Stimulated activated CD4-positive, alpha-beta T cell treated with anti-CD3 and anti-CD28 coated beads, Interleukin-2, amount 100 ng/mL, for 4 hours (primary cell): Measurements from ENCODE around the gene SYMPK.

Experiments used
- DNase-seq: peaks from one replicate; pipeline ENCODE4 v3.0.0-alpha.2; 2020; ENCODE audit warnings: low read depth

Gene SYMPK

GRCh38 chr19:45781214-45782161 is 81.5 kb downstream of the SYMPK start:
- DNase-seq = no peak

DNA sequence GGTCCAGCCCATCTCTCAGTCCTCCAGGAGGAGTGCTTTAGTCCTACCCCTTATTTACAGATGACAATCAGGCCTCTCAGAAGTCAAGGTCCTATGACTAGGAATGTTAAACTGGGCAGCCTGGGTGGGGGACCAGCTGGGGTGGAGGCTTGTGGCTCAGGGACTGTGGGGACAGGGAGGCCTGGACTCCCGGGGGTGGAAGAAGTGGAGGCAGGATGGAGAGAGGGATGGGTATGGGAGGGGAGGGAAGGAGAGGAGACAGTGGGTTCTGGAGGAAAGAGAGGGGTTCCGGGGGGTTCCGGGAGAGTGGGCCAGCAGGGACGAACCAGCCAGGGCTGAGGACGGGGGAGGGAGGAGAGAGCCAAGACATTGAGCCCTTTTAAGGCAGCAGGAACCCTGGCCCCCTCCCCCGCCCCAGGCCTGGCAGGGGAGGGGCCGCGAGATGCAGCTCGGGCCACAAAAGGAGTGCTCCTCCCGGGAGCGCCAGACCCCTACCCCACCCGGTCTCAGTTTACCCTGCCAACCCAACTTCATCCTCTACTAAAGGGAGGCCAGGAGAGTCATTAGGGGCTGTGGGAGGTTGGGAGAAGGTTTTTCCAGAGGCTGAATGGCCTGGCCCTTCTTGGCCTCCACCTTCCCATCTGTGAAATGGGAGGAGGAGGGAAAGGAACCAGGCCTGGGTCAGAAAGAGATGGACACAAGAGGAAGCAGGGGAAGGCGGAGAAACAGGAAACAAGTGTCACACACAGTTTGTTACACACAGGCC is 82.3 kb downstream of the SYMPK start:
- DNase-seq = no peak

GRCh38 chr19:45780146-45780447 is 82.8 kb downstream of the SYMPK start:
- DNase-seq = no peak

DNA sequence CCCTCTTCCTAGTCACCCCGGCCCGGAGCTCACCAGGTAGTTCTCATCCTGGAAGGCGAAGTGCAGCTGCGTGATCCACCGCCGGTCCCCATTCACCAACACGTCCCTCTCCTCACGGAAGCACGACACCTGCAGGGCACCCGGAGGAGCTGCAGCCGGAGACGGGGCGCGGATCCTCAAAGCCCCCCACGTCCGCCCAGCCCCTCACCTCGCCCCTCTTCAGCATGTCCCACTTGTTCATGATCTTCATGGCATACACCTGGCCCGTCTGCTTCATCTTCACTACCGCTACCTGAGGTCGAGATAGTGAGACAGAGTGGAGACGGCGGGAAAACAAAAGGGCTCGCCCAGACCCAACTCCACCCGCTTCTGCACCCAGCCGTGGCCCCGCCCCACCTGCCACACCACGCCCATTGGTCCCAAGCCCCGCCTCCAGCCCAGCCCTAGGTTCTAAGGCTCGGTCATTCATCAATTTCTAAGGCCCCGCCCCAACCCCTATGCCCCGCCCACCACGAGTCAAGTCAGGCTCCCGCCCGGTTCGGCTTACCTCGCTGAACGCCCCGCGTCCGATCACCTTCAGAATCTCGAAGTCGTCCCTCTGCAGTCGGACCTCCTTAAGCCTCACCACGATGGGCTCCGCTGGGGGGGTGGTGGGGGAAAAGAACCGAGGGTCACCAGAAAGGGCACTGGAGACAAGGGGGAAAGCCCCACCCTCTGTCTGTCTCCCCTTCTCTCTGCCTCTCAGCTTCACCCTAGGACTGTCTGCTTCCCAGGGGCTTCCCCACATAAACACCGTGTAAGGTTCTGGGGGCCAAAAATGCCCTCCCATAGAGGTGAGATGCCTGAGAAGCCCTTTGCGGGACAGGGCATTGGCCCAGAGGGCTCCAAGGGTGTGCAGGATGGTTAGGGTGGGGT is 83.5 kb downstream of the SYMPK start:
- DNase-seq = peak; percentile 68

DNA sequence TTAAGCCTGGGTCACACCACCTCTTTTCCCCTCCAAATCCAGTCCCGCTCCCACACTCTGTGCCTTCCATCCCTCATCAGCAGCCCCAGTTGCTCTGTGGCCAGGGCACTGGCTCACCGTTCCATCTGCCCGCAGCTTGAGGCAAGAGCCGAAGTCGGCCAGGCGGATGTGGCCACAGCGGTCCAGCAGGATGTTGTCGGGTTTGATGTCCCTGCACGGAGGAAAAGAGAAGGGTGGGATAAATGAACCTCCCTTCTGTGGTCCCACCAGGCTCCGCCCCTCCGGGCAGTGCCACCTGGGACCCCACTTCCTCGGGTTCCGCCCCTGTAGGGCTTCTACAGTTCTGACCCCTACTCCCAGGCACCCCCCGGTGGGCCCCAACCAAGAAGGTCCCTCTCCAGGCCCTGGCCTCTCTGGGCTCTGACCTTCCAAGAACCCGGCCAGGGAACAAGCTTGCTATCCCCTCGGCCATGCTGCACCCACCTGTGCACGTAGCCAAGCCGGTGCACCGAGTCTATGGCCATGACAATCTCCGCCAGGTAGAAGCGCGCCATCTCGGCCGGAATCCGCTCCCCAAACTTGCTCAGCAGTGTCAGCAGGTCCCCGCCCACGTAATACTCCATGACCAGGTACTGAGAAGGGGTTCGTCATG is 84.8 kb downstream of the SYMPK start:
- no peak for DNase-seq

- no peak for DNase-seq
Measured at GRCh38 chr19:45777395-45777961, 85.5 kb downstream of the SYMPK start.

DNA sequence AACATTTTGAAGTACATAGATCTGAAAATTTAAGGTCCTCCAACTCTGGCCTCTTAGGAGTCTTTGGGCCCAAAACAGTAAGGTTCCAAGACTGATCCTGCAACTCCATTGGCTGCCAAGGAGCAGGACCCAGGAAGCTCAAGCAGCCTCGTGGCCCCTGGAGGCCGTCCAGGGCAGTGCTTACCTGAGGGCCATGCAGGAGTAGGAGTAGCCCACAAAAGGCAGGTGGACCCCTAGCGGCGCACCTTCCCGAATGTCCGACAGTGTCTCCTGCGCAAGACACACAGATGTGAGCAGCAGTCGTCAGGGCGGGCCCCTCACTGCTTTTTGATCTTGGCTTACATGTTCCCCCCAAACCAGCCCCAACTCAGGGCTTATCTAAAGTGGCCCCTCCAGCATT is 88.2 kb downstream of the SYMPK start:
- no peak for DNase-seq

- no peak for DNase-seq
Measured at GRCh38 chr19:45773384-45773783, 89.6 kb downstream of the SYMPK start.

DNA sequence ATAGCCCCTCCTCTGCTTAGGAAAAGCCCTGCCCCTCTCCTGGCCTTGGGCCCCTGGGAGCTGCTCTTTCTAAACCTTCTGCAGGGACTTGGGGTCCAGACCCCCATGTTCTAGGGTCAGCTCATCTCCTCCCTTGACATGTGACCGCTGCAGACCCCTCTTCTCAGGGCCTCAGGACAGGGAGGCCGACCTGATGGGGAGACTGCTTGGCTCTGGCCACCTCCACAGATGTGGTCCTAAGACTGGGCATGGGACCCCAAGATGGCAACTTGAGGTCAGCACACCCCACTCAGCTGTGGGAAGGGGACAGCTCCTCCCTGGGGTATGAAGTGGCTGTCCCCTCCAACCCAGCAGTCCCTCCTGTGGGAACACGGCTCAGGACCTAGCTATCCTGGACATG is 90.0 kb downstream of the SYMPK start:
- DNase-seq = no peak

DNA sequence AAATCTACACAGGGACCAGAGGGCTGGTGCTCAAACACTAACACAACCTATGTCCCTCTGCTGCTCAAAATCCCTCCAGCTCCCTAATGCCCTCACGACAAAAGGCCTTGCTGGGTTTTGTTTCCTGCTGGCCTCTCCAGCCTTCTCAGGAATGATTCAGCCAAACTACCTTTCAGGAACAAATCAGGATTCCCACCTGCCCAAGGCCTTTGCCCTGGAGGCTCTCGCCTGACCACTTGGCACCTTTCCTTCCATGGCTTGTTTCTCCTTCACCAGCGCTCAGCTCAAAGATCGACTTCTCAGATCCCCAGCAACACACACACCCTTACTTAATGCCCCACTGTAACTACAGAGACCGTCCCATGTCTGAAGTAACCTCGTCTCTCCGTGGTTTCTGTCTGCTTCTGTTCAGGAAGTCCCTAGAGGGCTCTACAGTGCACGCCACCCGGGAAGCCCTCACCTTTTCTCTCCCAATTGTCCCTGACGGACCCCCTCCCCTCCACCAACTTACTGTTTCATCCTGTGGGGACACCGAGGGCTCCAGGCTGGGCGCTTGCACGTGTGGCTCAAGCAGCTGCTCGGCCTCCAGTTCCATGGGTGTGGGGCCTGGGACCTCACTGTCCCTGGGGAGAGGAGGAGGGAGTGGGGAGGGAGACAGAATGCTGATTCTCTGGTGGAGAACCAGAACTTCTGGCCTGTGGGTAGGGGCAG is 90.7 kb downstream of the SYMPK start:
- no peak for DNase-seq

DNA sequence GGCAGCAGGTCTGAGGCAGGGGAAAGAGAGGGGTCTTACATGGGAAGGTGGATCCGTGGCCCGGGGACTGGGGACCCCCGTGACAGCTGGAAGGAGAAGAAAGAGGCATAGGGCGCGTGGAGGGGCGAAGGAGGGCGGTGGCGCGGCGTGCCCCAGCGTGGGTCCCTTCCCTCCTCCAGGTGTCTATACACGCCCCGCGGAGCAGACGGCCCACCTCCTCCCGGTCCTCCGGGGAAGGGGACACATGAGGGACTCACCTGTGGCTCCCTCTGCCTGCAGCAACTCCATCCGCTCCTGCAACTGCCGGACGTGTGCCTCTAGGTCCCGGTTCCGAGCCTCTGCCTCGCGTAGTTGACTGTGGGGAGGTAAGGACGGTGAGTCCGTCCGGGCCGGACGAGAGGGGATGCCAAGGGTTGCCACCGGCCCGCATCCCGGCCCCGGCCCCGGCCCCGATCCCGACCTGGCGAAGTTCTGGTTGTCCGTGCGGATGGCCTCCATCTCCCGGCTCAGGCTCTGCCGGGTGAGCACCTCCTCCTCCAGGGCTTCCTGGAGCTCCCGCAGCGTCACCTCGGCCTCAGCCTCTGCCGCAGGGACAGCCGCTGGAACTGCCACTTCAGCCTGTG is 91.5 kb downstream of the SYMPK start:
- DNase-seq = no peak

DNA sequence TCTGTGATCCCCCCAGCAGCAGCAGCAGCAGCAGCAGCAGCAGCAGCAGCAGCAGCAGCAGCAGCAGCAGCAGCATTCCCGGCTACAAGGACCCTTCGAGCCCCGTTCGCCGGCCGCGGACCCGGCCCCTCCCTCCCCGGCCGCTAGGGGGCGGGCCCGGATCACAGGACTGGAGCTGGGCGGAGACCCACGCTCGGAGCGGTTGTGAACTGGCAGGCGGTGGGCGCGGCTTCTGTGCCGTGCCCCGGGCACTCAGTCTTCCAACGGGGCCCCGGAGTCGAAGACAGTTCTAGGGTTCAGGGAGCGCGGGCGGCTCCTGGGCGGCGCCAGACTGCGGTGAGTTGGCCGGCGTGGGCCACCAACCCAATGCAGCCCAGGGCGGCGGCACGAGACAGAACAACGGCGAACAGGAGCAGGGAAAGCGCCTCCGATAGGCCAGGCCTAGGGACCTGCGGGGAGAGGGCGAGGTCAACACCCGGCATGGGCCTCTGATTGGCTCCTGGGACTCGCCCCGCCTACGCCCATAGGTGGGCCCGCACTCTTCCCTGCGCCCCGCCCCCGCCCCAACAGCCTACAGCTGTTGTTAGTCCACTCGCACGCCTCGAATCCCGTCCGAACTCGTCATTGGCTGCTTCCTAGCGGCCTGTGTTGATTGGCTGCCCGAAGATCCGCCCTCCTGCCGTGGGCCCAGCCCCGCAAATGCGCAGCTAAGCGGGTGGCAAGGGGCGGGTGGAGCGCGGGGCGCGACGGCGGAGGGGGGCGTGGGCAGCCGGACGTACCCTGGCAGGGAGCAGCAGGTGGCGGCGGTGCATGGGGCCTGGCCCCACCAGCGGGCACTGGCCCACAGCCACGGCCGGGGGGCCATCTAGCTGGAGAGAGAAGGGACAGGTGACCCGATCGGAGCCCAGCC is 92.5 kb downstream of the SYMPK start:
- DNase-seq = peak; percentile 86

DNA sequence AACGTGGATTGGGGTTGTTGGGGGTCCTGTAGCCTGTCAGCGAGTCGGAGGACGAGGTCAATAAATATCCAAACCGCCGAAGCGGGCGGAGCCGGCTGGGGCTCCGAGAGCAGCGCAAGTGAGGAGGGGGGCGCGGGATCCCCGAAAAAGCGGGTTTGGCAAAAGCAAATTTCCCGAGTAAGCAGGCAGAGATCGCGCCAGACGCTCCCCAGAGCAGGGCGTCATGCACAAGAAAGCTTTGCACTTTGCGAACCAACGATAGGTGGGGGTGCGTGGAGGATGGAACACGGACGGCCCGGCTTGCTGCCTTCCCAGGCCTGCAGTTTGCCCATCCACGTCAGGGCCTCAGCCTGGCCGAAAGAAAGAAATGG is 93.1 kb downstream of the SYMPK start:
- no peak for DNase-seq

DNA sequence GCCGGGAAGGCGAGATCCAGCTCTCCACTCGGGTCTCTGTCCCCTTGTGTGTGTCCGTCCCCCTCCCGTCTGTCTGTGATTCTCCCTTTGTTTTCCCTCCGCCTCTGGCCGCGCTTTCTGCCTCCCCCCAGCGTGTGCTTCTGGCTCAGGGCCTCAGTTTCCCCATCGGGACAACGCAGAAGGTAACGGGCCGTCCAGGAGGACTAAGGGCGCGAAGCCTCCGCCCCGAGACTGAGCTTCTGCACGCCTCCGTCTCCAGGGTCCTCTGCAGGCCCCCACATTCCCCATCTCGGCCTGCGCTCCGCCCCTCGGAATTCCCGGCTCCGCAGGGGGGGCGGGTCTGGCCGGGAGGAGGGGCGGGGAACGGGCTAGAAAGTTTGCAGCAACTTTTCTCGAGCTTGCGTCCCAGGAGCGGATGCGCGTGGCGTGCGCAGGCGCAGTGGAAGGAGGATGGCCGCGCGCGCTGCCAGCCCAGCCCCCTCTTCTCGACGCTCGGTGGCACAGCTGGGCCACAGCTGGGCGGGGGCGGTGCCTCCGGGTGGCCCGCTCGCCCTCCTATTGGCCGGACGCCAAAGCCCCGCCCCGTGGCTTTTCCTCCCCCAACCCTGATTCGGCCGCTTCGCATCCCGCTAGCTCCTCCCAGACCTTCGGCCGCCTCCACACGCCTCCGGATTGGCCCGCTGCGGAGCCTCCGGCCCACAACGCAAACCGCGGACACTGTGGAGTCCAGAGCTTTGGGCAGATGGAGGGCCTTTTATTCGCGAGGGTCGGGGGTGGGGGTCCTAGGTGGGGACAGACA is 93.8 kb downstream of the SYMPK start, which contains the start of gene SIX5:
Gene SIX5, minus strand, starts transcription at position 269 of the 799 bp plus-strand sequence. CDS start 408 bp downstream, outside the sequence.
- peak; percentile 87 for DNase-seq

- DNase-seq = no peak
Measured at GRCh38 chr19:45768655-45768983, 94.3 kb downstream of the SYMPK start.

GRCh38 chr19:45767881-45768654 is 94.9 kb downstream of the SYMPK start:
- DNase-seq = no peak

DNA sequence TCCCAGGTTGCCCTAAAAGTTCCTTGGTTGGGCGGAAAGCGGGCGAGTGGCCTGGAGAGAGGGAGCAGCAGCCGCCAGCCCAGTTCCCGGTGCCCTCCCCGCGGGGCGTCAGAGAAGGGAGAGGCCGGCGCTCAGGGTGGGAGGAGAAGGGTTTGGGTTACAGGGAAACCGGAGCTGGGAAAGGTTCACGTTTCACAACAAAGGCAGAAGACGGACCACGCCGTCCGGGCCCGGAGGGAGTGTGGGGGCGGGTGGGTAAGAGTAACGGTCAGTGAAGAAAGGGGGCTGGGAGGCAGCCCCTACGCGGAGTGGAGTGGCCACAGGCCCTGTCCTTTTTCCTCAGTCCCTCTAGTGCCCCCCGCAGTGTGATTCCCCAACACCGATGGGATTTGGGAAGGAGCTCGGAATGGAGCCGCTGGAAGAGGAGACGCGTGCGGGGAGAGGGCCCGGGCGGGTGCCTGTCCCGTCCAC is 95.5 kb downstream of the SYMPK start:
- no peak for DNase-seq
